ENCODE data around the gene UPP2. TPM values are rescaled to one million over a fixed set of nuclear protein-coding genes. Genes with fewer than 3 reads are reported as not detected.

The UPP2 gene
- total RNA-seq, 4 donors from 2014 or later: not detected

DNA sequence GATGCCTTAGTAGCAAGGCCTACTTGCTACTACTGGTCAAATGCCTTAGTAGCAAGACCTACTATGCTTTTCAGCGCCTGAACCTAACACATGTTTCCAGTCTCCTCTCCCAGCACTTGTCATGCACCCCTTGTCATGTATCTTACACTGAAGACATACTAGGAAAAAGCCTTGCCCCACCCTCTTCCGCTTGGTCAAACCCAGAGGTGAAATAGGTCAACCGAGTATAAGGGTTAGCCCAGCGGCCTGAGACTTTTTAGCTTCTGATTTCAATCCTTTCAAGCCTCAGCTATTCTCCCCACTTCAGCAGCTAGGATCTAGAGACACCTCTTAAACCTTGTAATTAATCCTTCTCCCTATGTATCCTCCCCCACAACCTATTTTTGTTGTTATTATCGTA is 73.3 kb downstream of the UPP2 start:
- Histone ChIP-seq H3K4me3 (no peak overlapping the region), H3K27ac (no peak overlapping the region), H3K4me1 (peaks cover 0 to 4% (median 0%) of the 10 kb centered on the region in 4 donors), H3K27me3 (no peaks in the 10 kb centered on the region), H3K9me3 (no peaks in the 10 kb centered on the region), H3K36me3 (no peaks in the 10 kb centered on the region)
- no peak for DNase-seq (ENCODE audit: low spot score in 2 of 2)
- no peak for TF ChIP-seq EP300 (IDR thresholded peaks at IDR 0.05)
- no peak for TF ChIP-seq POLR2A (IDR thresholded peaks at IDR 0.05)
- TF ChIP-seq, protein P1, sequence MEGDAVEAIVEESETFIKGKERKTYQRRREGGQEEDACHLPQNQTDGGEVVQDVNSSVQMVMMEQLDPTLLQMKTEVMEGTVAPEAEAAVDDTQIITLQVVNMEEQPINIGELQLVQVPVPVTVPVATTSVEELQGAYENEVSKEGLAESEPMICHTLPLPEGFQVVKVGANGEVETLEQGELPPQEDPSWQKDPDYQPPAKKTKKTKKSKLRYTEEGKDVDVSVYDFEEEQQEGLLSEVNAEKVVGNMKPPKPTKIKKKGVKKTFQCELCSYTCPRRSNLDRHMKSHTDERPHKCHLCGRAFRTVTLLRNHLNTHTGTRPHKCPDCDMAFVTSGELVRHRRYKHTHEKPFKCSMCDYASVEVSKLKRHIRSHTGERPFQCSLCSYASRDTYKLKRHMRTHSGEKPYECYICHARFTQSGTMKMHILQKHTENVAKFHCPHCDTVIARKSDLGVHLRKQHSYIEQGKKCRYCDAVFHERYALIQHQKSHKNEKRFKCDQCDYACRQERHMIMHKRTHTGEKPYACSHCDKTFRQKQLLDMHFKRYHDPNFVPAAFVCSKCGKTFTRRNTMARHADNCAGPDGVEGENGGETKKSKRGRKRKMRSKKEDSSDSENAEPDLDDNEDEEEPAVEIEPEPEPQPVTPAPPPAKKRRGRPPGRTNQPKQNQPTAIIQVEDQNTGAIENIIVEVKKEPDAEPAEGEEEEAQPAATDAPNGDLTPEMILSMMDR (IDR thresholded peaks at IDR 0.05): no peak
- 94 to 95% methylated on average over 5 of the region's 5 CpGs for WGBS, 2 donors

- Histone ChIP-seq H3K4me1 (peaks cover 0 to 4% (median 0%) of the 10 kb centered on the region in 4 donors), H3K4me3 (no peak overlapping the region), H3K27ac (no peak overlapping the region), H3K9me3 (no peaks in the 10 kb centered on the region), H3K36me3 (no peaks in the 10 kb centered on the region), H3K27me3 (no peaks in the 10 kb centered on the region)
- no peak for DNase-seq (ENCODE audit: low spot score in 2 of 2)
- 27 to 43% methylated on average over 3 of the region's 3 CpGs for WGBS, 2 donors
- TF ChIP-seq EP300 (IDR thresholded peaks at IDR 0.05) (no peak), POLR2A (IDR thresholded peaks at IDR 0.05) (no peak)
- TF ChIP-seq, protein P1 (IDR thresholded peaks at IDR 0.05): no peak
Measured at GRCh38 chr2:158178646-158179045, 77.0 kb downstream of the UPP2 start.

GRCh38 chr2:158179660-158180059 is 78.0 kb downstream of the UPP2 start:
- H3K4me3 ChIP-seq: no peak overlapping the region
- no peaks in the 10 kb centered on the region for H3K36me3 ChIP-seq
- H3K9me3 ChIP-seq: no peaks in the 10 kb centered on the region
- WGBS, 2 donors: 12 to 17% methylated on average over 2 of the region's 2 CpGs
- H3K27ac ChIP-seq: no peak overlapping the region
- no peaks in the 10 kb centered on the region for H3K27me3 ChIP-seq
- peaks cover 0 to 4% (median 0%) of the 10 kb centered on the region in 4 donors for H3K4me1 ChIP-seq
- DNase-seq (ENCODE audit: low spot score in 2 of 2): no peak
- TF ChIP-seq, protein P1 (IDR thresholded peaks at IDR 0.05): peak in 3 of 5 experiments; percentile 14 to 16 (median 15)
- TF ChIP-seq EP300 (IDR thresholded peaks at IDR 0.05): no peak
- TF ChIP-seq POLR2A (IDR thresholded peaks at IDR 0.05): no peak

GRCh38 chr2:158181171-158181570 is 79.5 kb downstream of the UPP2 start:
- H3K4me1 ChIP-seq: peaks cover 0 to 4% (median 0%) of the 10 kb centered on the region in 4 donors
- no peak for DNase-seq (ENCODE audit: low spot score in 2 of 2)
- WGBS, 2 donors: 94 to 100% methylated on average over 2 of the region's 2 CpGs
- TF ChIP-seq, protein P1 (IDR thresholded peaks at IDR 0.05): no peak
- TF ChIP-seq POLR2A (IDR thresholded peaks at IDR 0.05): no peak
- no peak for TF ChIP-seq EP300 (IDR thresholded peaks at IDR 0.05)
- no peak overlapping the region for H3K4me3 ChIP-seq
- no peaks in the 10 kb centered on the region for H3K9me3 ChIP-seq
- no peak overlapping the region for H3K27ac ChIP-seq
- H3K27me3 ChIP-seq: no peaks in the 10 kb centered on the region
- H3K36me3 ChIP-seq: no peaks in the 10 kb centered on the region

DNA sequence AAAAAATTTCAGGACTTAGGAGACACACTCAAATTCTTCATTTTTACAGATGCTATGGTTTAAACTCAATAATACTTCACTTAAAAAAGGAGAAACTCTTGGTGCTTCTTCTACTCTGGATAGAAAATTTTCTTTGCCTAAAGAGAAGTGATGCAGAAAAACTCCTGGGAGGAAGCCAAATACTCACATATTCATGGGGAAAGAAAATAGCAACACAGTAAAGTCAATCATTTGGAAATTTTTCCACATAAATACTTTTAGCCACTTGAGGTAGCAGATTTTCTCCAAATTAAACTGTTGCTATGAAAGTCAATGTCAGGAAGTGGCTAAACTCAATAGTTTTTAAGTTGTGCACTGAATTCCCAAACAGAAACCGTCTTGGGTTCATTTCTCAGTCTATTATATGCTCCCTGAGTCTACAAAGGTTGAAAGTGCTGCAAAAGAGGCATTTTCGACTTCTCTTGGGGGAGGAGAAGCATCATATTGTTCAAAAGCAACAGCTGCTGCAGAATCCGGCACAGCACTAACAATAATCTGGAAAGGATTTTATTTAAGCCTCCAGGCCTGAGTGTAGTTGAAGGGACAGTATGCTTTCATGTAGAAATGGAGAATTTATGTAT is 81.1 kb downstream of the UPP2 start:
- 54 to 67% methylated on average over 3 of the region's 3 CpGs for WGBS, 2 donors
- no peaks in the 10 kb centered on the region for H3K9me3 ChIP-seq
- no peak for DNase-seq (ENCODE audit: low spot score in 2 of 2)
- H3K27ac ChIP-seq: no peak overlapping the region
- H3K4me3 ChIP-seq: no peak overlapping the region
- TF ChIP-seq EP300 (IDR thresholded peaks at IDR 0.05): no peak
- TF ChIP-seq, protein P1 (IDR thresholded peaks at IDR 0.05): no peak
- TF ChIP-seq POLR2A (IDR thresholded peaks at IDR 0.05): no peak
- no peaks in the 10 kb centered on the region for H3K27me3 ChIP-seq
- H3K36me3 ChIP-seq: no peaks in the 10 kb centered on the region
- H3K4me1 ChIP-seq: peaks cover 0 to 4% (median 0%) of the 10 kb centered on the region in 4 donors

Measured in tibial nerve (tissue), 4 donors.